Measurements from ENCODE around the gene PDXP. TPM values are rescaled to one million over a fixed set of nuclear protein-coding genes. Genes with fewer than 3 reads are reported as not detected.
"Not testable (repeated sequence)": the region's sequence is repeated elsewhere in the genome, so short reads cannot be mapped to it uniquely, and the experiment has no call there.

The PDXP gene
- total RNA-seq, 1 donor from 2014 or later: 40.9 TPM

- ATAC-seq (no peak), DNase-seq (ENCODE audit: low spot score) (no peak)
Measured at GRCh38 chr22:37641561-37641949, 17.0 kb upstream of the PDXP start.

- peak; percentile 88 for ATAC-seq
- peak; percentile 85 for DNase-seq (ENCODE audit: low spot score)
Measured at GRCh38 chr22:37643225-37643847, 15.2 kb upstream of the PDXP start.

- ATAC-seq: no peak
- no peak for DNase-seq (ENCODE audit: low spot score)
Measured at GRCh38 chr22:37647317-37647716, 11.2 kb upstream of the PDXP start.

GRCh38 chr22:37647928-37648327, 10.6 kb upstream of the PDXP start:
- ATAC-seq (no peak), DNase-seq (ENCODE audit: low spot score) (no peak)

- ATAC-seq: no peak
- DNase-seq (ENCODE audit: low spot score): no peak
Measured at GRCh38 chr22:37650463-37651136, 7.9 kb upstream of the PDXP start.

GRCh38 chr22:37654563-37655251, 3.8 kb upstream of the PDXP start:
- ATAC-seq (no peak), DNase-seq (ENCODE audit: low spot score) (no peak)

GRCh38 chr22:37655252-37655563, 3.3 kb upstream of the PDXP start:
- ATAC-seq (no peak), DNase-seq (ENCODE audit: low spot score) (no peak)

- ATAC-seq; DNase-seq (ENCODE audit: low spot score): not testable (repeated sequence)
Measured at GRCh38 chr22:37656583-37656982, 1.9 kb upstream of the PDXP start.

GRCh38 chr22:37657590-37658132, 862 bp upstream of the PDXP start:
- DNase-seq (ENCODE audit: low spot score) (no peak), ATAC-seq (peak; percentile 3)

GRCh38 chr22:37659066-37659896, 758 bp downstream of the PDXP start:
- ATAC-seq: peak; percentile 62
- DNase-seq (ENCODE audit: low spot score): peak; percentile 92

GRCh38 chr22:37659897-37660708, 1.6 kb downstream of the PDXP start:
- ATAC-seq (no peak), DNase-seq (ENCODE audit: low spot score) (no peak)

GRCh38 chr22:37660709-37661045, 2.2 kb downstream of the PDXP start:
- DNase-seq (ENCODE audit: low spot score): no peak
- no peak for ATAC-seq

- peak; percentile 15 for ATAC-seq
- no peak for DNase-seq (ENCODE audit: low spot score)
Measured at GRCh38 chr22:37661160-37661924, 2.8 kb downstream of the PDXP start.

GRCh38 chr22:37662039-37662438, 3.5 kb downstream of the PDXP start:
- no peak for DNase-seq (ENCODE audit: low spot score)
- ATAC-seq: no peak

GRCh38 chr22:37663521-37664140, 5.1 kb downstream of the PDXP start:
- no peak for DNase-seq (ENCODE audit: low spot score)
- ATAC-seq: no peak

- DNase-seq (ENCODE audit: low spot score): no peak
Measured at GRCh38 chr22:37664249-37665101, 6.0 kb downstream of the PDXP start.

GRCh38 chr22:37665487-37665886, 7.0 kb downstream of the PDXP start:
- DNase-seq (ENCODE audit: low spot score): no peak
- no peak for ATAC-seq

More at GRCh38 chr22:37664249-37665101, 6.0 kb downstream of the PDXP start:
- ATAC-seq: no peak

- ATAC-seq (no peak), DNase-seq (ENCODE audit: low spot score) (no peak)
Measured at GRCh38 chr22:37669586-37669985, 11.1 kb downstream of the PDXP start.

Data from left lobe of liver (tissue), 2 donors.